ENCODE measurements around the gene SAE1.
A peak's percentile ranks its signal among the peaks of the same experiment; 100 is the strongest.

The SAE1 gene

GRCh38 chr19:47209319-47210179 lies 78.9 kb downstream of the SAE1 start:
- Mint-ChIP-seq H3K27me3 (ENCODE audit: low read depth, poor library complexity) (no peaks in the 10 kb centered on the region), H3K4me1 (peaks cover 20% of the 10 kb centered on the region), H3K36me3 (ENCODE audit: low read depth) (peaks cover 57% of the 10 kb centered on the region), H3K27ac (peak overlapping the region; percentile 98), H3K4me3 (no peak overlapping the region), H3K9me3 (no peaks in the 10 kb centered on the region)
- TF ChIP-seq CTCF (IDR thresholded peaks at IDR 0.05) = no peak
- no peak for DNase-seq

GRCh38 chr19:47210180-47210490 lies 79.5 kb downstream of the SAE1 start:
- Mint-ChIP-seq H3K4me1 (peaks cover 20% of the 10 kb centered on the region), H3K9me3 (no peaks in the 10 kb centered on the region), H3K4me3 (no peak overlapping the region), H3K27ac (peak overlapping the region; percentile 49), H3K36me3 (ENCODE audit: low read depth) (peaks cover 51% of the 10 kb centered on the region), H3K27me3 (ENCODE audit: low read depth, poor library complexity) (no peaks in the 10 kb centered on the region)
- no peak for DNase-seq
- TF ChIP-seq CTCF (IDR thresholded peaks at IDR 0.05) = no peak

DNA sequence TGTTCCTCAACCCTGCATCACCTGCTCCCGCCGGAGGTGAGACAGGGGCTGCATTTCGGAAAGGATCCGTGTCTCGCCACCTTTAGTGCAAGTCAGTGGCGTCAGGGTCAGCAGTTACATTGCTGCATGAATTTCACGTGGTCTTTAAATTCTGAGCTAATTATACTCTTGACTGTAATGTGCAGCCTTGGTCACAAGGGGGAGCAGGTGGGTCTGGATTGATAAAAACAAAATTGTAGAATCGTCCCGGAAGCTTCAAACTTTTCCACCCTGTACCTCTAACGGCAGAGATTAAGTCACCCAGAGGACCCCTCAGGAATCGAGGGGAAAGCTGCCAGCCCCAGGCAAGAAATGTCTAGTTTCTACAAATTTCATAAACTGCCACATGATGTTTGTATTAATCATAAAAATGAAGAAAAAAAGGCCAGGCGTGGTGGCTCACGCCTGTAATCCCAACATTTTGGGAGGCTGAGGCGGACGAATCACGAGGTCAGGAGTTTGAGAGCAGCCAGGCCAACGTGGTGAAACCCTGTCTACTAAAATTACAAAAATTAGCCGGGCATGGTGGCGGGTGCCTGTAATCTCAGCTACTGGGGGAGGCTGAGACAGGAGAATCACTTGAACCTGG lies 80.2 kb downstream of the SAE1 start:
- Mint-ChIP-seq H3K9me3 (no peaks in the 10 kb centered on the region), H3K27ac (peak overlapping the region; percentile 49), H3K4me1 (peaks cover 20% of the 10 kb centered on the region), H3K36me3 (ENCODE audit: low read depth) (peaks cover 50% of the 10 kb centered on the region), H3K4me3 (no peak overlapping the region), H3K27me3 (ENCODE audit: low read depth, poor library complexity) (no peaks in the 10 kb centered on the region)
- DNase-seq = peak; percentile 76
- TF ChIP-seq CTCF (IDR thresholded peaks at IDR 0.05) = peak; percentile 76

- no peak overlapping the region for H3K4me3 Mint-ChIP-seq
- no peak for DNase-seq
- no peak for TF ChIP-seq CTCF (IDR thresholded peaks at IDR 0.05)
- peaks cover 5% of the 10 kb centered on the region for H3K4me1 Mint-ChIP-seq
- H3K9me3 Mint-ChIP-seq = no peaks in the 10 kb centered on the region
- H3K27me3 Mint-ChIP-seq (ENCODE audit: low read depth, poor library complexity) = peaks cover 5% of the 10 kb centered on the region
- H3K36me3 Mint-ChIP-seq (ENCODE audit: low read depth) = peaks cover 20% of the 10 kb centered on the region
- H3K27ac Mint-ChIP-seq = no peak overlapping the region
These were observed 84.9 kb downstream of the SAE1 start for GRCh38 chr19:47215581-47215980.

GRCh38 chr19:47221080-47221841 lies 90.6 kb downstream of the SAE1 start:
- Mint-ChIP-seq H3K4me3 (no peak overlapping the region), H3K36me3 (ENCODE audit: low read depth) (peaks cover 16% of the 10 kb centered on the region), H3K27ac (no peak overlapping the region), H3K27me3 (ENCODE audit: low read depth, poor library complexity) (peaks cover 5% of the 10 kb centered on the region), H3K4me1 (peaks cover 20% of the 10 kb centered on the region), H3K9me3 (no peaks in the 10 kb centered on the region)
- no peak for TF ChIP-seq CTCF (IDR thresholded peaks at IDR 0.05)
- no peak for DNase-seq

Measured in nephron progenitor cell (in vitro differentiated cells).